ENCODE measurements around the gene ZNF146. TPM values are rescaled to one million over a fixed set of nuclear protein-coding genes. Genes with fewer than 3 reads are reported as not detected.

ZNF146 gene
- total RNA-seq, 1 donor: 85.1 TPM

DNA sequence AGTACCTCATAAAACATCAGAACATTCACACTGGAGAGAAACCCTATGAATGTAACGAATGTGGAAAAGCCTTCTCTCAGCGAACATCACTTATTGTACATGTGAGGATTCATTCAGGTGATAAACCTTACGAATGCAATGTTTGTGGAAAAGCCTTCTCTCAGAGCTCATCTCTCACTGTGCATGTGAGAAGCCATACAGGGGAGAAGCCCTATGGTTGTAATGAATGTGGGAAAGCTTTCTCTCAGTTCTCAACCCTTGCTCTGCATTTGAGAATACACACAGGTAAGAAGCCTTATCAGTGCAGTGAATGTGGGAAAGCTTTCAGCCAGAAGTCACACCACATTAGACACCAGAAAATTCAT lies 22.0 kb downstream of the ZNF146 start:
- no peak overlapping the region for H3K4me3 ChIP-seq (ENCODE audit: low read depth, low read length)
- no peak for DNase-seq (ENCODE audit: low read depth)
- no peak for TF ChIP-seq CTCF (IDR thresholded peaks at IDR 0.05; ENCODE audit: insufficient read depth, low read depth, low read length)

GRCh38 chr19:36244066-36244465 lies 29.2 kb downstream of the ZNF146 start:
- no peak overlapping the region for H3K4me3 ChIP-seq (ENCODE audit: low read depth, low read length)
- DNase-seq (ENCODE audit: low read depth): no peak
- no peak for TF ChIP-seq CTCF (IDR thresholded peaks at IDR 0.05; ENCODE audit: insufficient read depth, low read depth, low read length)

DNA sequence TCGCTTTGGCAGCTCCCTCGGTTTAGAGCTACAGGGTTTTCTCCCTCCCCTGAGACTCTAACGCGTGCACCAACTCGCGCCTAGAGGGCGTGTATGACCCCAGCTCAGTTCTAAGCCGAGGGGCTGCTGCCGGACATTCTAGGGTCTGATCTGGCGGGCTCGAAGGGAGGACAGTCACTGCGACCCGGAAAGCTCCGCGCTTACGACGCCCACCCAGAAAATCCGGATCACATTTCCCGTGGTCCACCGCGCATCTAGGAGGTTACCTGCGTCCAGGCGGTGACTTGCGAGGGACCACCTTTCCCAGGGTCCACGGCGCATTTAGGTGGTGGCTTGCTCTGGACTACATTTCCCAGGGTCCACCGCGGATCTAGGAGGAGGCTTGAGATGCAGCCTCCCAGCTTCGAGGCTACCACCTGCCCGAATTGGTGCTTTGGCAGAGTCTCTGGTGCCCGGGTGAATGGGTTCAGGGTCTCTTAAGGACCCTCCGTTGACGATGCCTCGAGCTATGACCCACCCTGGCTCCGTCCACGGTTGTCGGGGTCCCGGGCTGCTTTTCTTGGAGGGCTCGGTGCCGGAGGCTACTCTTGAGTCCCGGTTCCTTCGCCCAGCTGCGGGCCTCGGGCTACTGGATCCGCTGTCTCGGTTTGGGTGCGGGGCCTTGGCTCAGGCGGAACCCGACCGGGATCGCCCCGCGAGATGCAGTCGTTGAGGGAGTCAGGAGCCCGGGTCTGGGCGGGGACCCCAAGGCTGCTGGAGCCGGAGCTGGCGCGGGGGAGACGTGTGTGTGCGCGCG lies 30.5 kb downstream of the ZNF146 start:
- no peak for TF ChIP-seq CTCF (IDR thresholded peaks at IDR 0.05; ENCODE audit: insufficient read depth, low read depth, low read length)
- DNase-seq (ENCODE audit: low read depth): no peak
- H3K4me3 ChIP-seq (ENCODE audit: low read depth, low read length): peak overlapping the region; percentile 31

DNA sequence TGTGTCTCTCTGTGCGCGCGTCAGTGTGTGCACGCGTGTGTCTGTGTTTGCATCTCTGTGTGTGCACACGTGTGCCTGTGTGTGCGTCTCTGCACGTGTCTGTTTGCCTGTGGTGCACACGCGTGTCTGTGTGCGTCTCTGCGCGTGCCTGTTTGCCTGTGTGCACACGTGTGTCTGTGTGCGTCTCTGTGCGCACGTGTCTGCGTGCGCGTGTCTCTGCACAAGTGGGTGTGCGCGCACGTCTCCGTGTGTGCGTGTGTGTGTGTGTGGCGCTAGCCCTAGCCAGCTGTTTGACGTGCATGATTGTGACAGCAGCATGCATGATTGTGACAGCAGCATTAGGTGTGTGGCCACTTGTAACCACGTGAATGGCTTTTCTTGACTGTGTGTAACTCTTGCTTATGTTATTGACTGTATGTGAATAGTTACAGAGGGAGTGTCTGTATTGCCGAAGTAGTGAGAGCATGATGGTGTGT lies 31.1 kb downstream of the ZNF146 start:
- no peak for DNase-seq (ENCODE audit: low read depth)
- TF ChIP-seq CTCF (IDR thresholded peaks at IDR 0.05; ENCODE audit: insufficient read depth, low read depth, low read length): no peak
- no peak overlapping the region for H3K4me3 ChIP-seq (ENCODE audit: low read depth, low read length)

DNA sequence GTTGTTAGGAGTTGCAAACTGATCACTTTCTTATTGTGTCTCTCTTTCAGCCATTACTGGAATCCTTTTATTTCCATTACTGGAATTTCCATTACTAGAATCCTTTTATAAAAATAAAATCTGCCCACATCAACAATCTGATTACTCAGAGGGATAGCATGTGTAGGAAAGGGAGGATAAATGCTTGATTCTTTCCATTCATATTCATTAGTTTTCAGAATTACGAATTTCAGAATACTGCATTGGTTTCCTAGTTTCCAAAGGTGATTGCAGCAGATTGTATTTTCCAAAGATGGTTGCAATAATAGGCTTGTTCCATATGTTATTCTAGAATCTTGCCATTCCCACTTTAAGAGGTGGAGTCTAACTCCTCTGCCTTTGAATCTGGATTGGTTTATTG lies 37.1 kb downstream of the ZNF146 start:
- DNase-seq (ENCODE audit: low read depth): no peak
- H3K4me3 ChIP-seq (ENCODE audit: low read depth, low read length): no peak overlapping the region
- no peak for TF ChIP-seq CTCF (IDR thresholded peaks at IDR 0.05; ENCODE audit: insufficient read depth, low read depth, low read length)

GRCh38 chr19:36254848-36255247 lies 39.9 kb downstream of the ZNF146 start:
- no peak for TF ChIP-seq CTCF (IDR thresholded peaks at IDR 0.05; ENCODE audit: insufficient read depth, low read depth, low read length)
- no peak overlapping the region for H3K4me3 ChIP-seq (ENCODE audit: low read depth, low read length)
- no peak for DNase-seq (ENCODE audit: low read depth)

GRCh38 chr19:36255316-36255715 lies 40.4 kb downstream of the ZNF146 start:
- TF ChIP-seq CTCF (IDR thresholded peaks at IDR 0.05; ENCODE audit: insufficient read depth, low read depth, low read length): no peak
- DNase-seq (ENCODE audit: low read depth): no peak
- no peak overlapping the region for H3K4me3 ChIP-seq (ENCODE audit: low read depth, low read length)

Data from fibroblast of villous mesenchyme (primary cell).